IMR-90 (cell line): ENCODE results near the gene PRELID2. TPM values are rescaled to one million over a fixed set of nuclear protein-coding genes. Genes with fewer than 3 reads are reported as not detected.

Experiments
- BHLHE40 ChIP-seq: fragments of 150-350 bp; IDR thresholded peaks from 2 replicates; pipeline ENCODE4 v1.6.1; 2016; ENCODE audit warnings: mild to moderate bottlenecking, low read depth, low read length
- CEBPB ChIP-seq: IDR thresholded peaks from 2 replicates; pipeline ENCODE4 v1.6.1; 2012; ENCODE audit warnings: low read depth, low read length, improper control_type of control experiment
- CTCF ChIP-seq: conservative IDR thresholded peaks from 2 replicates; pipeline ENCODE4 v1.5.1; 2012; ENCODE audit warnings: mild to moderate bottlenecking, low read depth, low read length, improper control_type of control experiment
- FOS ChIP-seq: fragments of 150-350 bp; IDR thresholded peaks from 2 replicates; pipeline ENCODE4 v1.6.1; 2016; ENCODE audit warnings: low read depth, low read length
- MXI1 ChIP-seq: IDR thresholded peaks from 2 replicates; pipeline ENCODE4 v1.6.1; 2012; ENCODE audit warnings: low read depth, mild to moderate bottlenecking, low read length, moderate library complexity, borderline replicate concordance
- NFE2L2 ChIP-seq: fragments of 150-350 bp; IDR thresholded peaks from 2 replicates; pipeline ENCODE4 v1.6.1; 2016; ENCODE audit warnings: low read depth, mild to moderate bottlenecking, low read length
- RCOR1 ChIP-seq: IDR thresholded peaks from 2 replicates; pipeline ENCODE4 v1.6.1; 2012; ENCODE audit warnings: mild to moderate bottlenecking, low read length, improper control_type of control experiment; ENCODE audit not compliant: insufficient replicate concordance
- polyA plus RNA-seq, 3 experiments: library from polyadenylated mRNA; depleted of rRNA; stranded (reverse); fragments of >200 nt; gene quantifications; 2 replicates each; pipeline ENCODE4 v1.2.3, GENCODE V29; 2012; ENCODE audit warnings: low replicate concordance in 1 of 3
- total RNA-seq: library from RNA; depleted of rRNA; stranded (reverse); fragments of >200 nt; gene quantifications from 2 replicates; pipeline ENCODE4 v1.2.3, GENCODE V29; 2012

Gene PRELID2
- total and polyA plus RNA-seq, 2 of the 4 experiments (the other 2 are of a cell fraction), result 4.9 to 8.6 TPM

GRCh38 chr5:145834917-145835847, at the start of gene PRELID2 (continued):
- TF ChIP-seq CTCF (0 out of 2 replicates have a peak, but pooled peaks have one; percentile 3), FOS (0 out of 2 replicates have a peak, but pooled peaks have one; percentile 22), MXI1 (peak; percentile 68; the same call in 1 of the 2 replicates), CEBPB (no peak), NFE2L2 (no peak), BHLHE40 (no peak), RCOR1 (no peak)
